B cell (primary cell): ENCODE measurements around the gene EHD4. TPM values are rescaled to one million over a fixed set of nuclear protein-coding genes. Genes with fewer than 3 reads are reported as not detected.

ENCODE experiments used
- ATAC-seq: fragments of 200-7000 bp; cut with Tn5 transposase; one replicate; pipeline ENCODE4 v1.10.0; 2021; ENCODE audit warnings: low read depth, mild to moderate bottlenecking, moderate number of reproducible peaks, moderate library complexity
- CTCF ChIA-PET: fragments of 350-600 bp; sonication (Branson Sonifier 250); formaldehyde crosslinking; loops from one replicate; lab custom pipeline; 2021; ENCODE audit warnings: antibody characterized with exemption, inconsistent platforms; lab: Charles Lee
- POLR2A ChIA-PET: fragments of 350-600 bp; sonication (Branson Sonifier 250); formaldehyde crosslinking; loops from one replicate; lab custom pipeline; 2021; ENCODE audit warnings: antibody characterized with exemption; lab: Charles Lee
- DNase-seq: peaks from one replicate; pipeline ENCODE4 v3.0.0; 2013
- H2AFZ ChIP-seq: 2 replicates; pipeline ENCODE4 v1.6.1; 2012; ENCODE audit warnings: mild to moderate bottlenecking, low read depth, low read length; ENCODE audit not compliant: insufficient read depth, poor library complexity, severe bottlenecking
- H3K27ac ChIP-seq, 2 donors: 1 replicate in 1 of 2; 2 replicates in 1 of 2; pipeline ENCODE4 v1.5.1; 2012 to 2013; ENCODE audit warnings: low read length in 2 of 2, mild to moderate bottlenecking in 2 of 2, moderate library complexity in 1 of 2
- H3K27me3 ChIP-seq, 4 experiments: fragments of 200-600 bp in 1 of 4; sonication (generic) in 1 of 4; replicated peaks in 1 of 4; 1 replicate in 2 of 4; 2 replicates in 2 of 4; pipeline versions ENCODE4 v1.6.1 to v1.7.0; 2013 to 2016; ENCODE audit warnings: low read length in 3 of 4, mild to moderate bottlenecking in 2 of 4, mixed read lengths in 1 of 4, moderate library complexity in 1 of 4; ENCODE audit not compliant: insufficient read depth in 4 of 4, control insufficient read depth in 3 of 4; ENCODE audit errors: control extremely low read depth in 1 of 4
- H3K36me3 ChIP-seq, 2 experiments: replicated peaks in 1 of 2; 1 replicate in 1 of 2; 2 replicates in 1 of 2; pipeline versions ENCODE4 v1.6.1 to v1.7.1; 2013; ENCODE audit warnings: low read length in 1 of 2; ENCODE audit not compliant: insufficient read depth in 2 of 2, control insufficient read depth in 1 of 2; ENCODE audit errors: control extremely low read depth in 1 of 2, extremely low read depth in 1 of 2
- H3K4me1 ChIP-seq, 2 donors: fragments of 200-600 bp in 1 of 2; sonication (generic) in 1 of 2; 1 replicate in 1 of 2; 2 replicates in 1 of 2; pipeline versions ENCODE4 v1.5.1 to v1.6.1; 2013 to 2017; ENCODE audit warnings: low read length in 2 of 2; ENCODE audit not compliant: control insufficient read depth in 2 of 2, insufficient read depth in 2 of 2
- H3K4me2 ChIP-seq: replicated peaks from 2 replicates; pipeline ENCODE3; 2012; ENCODE audit warnings: mild to moderate bottlenecking, low read depth, low read length; ENCODE audit not compliant: poor library complexity, severe bottlenecking
- H3K4me3 ChIP-seq, 5 experiments: fragments of 200-600 bp in 1 of 5; sonication (generic) in 1 of 5; 1 replicate in 3 of 5; 2 replicates in 2 of 5; pipeline versions ENCODE4 v1.5.1 to v1.7.0; 2011 to 2016; ENCODE audit warnings: low read length in 4 of 5, mild to moderate bottlenecking in 4 of 5, low read depth in 2 of 5, control low read depth in 1 of 5, moderate library complexity in 1 of 5; ENCODE audit not compliant: insufficient read depth in 1 of 5; ENCODE audit errors: control extremely low read depth in 1 of 5, extremely low read depth in 1 of 5
- H3K79me2 ChIP-seq: fragments of 200-600 bp; sonication (generic); one replicate; pipeline ENCODE4 v1.6.0; 2016; ENCODE audit warnings: low read length; ENCODE audit not compliant: control insufficient read depth, insufficient read depth
- H3K9ac ChIP-seq: fragments of 200-600 bp; sonication (generic); 2 replicates; pipeline ENCODE4 v1.6.1; 2017; ENCODE audit warnings: mild to moderate bottlenecking, low read length, moderate library complexity
- H3K9me3 ChIP-seq, 3 donors: one replicate each; pipeline versions ENCODE4 v1.6.1 to v1.7.1; 2013; ENCODE audit warnings: low read length in 2 of 3; ENCODE audit not compliant: control insufficient read depth in 2 of 3, insufficient read depth in 1 of 3; ENCODE audit errors: control extremely low read depth in 1 of 3
- H4K20me1 ChIP-seq: 2 replicates; pipeline ENCODE4 v1.6.0; 2012; ENCODE audit warnings: mild to moderate bottlenecking, low read length; ENCODE audit not compliant: insufficient read depth, control insufficient read depth, poor library complexity, severe bottlenecking
- H3K27ac Mint-ChIP-seq: one replicate; pipeline ENCODE4 v1.8.0; 2021; ENCODE audit warnings: mixed read lengths
- H3K27me3 Mint-ChIP-seq: one replicate; pipeline ENCODE4 v1.8.0; 2021; ENCODE audit warnings: mixed read lengths
- H3K4me1 Mint-ChIP-seq: one replicate; pipeline ENCODE4 v1.8.0; 2021; ENCODE audit warnings: mixed read lengths
- H3K4me3 Mint-ChIP-seq: one replicate; pipeline ENCODE4 v1.8.0; 2021; ENCODE audit warnings: mixed read lengths
- H3K9me3 Mint-ChIP-seq: one replicate; pipeline ENCODE4 v1.8.0; 2022; ENCODE audit warnings: mixed read lengths; ENCODE audit not compliant: insufficient read depth
- EZH2 ChIP-seq: IDR thresholded peaks from 2 replicates; pipeline ENCODE4 v1.6.1; 2012; ENCODE audit warnings: borderline replicate concordance, low read depth, mild to moderate bottlenecking, moderate library complexity, low read length; ENCODE audit not compliant: insufficient read depth, poor library complexity, severe bottlenecking
- WGBS: methylation state at CpG from one replicate; pipeline ENCODE4 v1.1.5; 2013; ENCODE audit warnings: missing lambda C conversion rate; ENCODE audit not compliant: insufficient coverage; 5-methylcytosine and 5-hydroxymethylcytosine counted together
- intact Hi-C: fragments of 100-400 bp; cut with micrococcal nuclease; formaldehyde crosslinking; loops from one replicate; pipeline ENCODE4 v1.10.0; 2022
- polyA plus RNA-seq: library from polyadenylated mRNA; depleted of rRNA; stranded (reverse); fragments of >200 nt; gene quantifications from 2 replicates; pipeline ENCODE4 v1.2.3, GENCODE V29; 2012
- total RNA-seq, 2 donors: library from RNA; stranded (reverse); fragments of 120-200 nt in 1 of 2; gene quantifications; 1 replicate in 1 of 2; 2 replicates in 1 of 2; pipeline versions ENCODE4 v1.2.3 to v1.2.4, GENCODE V29; 2013 to 2022
- TF ChIP-seq, protein P1 (sequence below): fragments of 200-600 bp; IDR thresholded peaks from one replicate; pipeline ENCODE4 v1.8.0; 2022; ENCODE audit warnings: antibody characterized with exemption, mild to moderate bottlenecking

Gene EHD4
- total and polyA plus RNA-seq, 2 donors (not counting 1 experiment from before 2014, with no cell fraction given): 3.1 to 12.7 TPM

DNA sequence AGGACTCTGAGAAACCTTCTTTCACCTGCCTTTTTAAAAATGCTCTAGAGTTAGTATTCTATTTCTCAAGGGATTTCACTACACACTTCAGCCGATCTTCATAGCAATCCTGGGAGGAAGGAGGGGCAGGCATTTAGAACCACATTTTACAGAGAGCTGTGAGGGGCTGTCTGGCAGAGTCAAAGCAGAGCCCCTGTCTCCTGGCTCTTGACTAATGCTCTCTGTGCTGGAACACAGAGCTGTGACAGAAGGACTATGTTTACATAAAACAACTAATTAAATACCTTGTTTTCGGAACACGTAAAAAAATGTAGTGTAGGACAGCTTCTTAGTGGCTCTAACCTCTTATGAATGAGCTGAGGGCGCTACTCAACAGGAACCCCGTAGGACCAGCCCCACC lies 70.9 kb downstream of the EHD4 start:
- H3K27ac Mint-ChIP-seq: no peak overlapping the region
- ATAC-seq: no peak

More for the DNA sequence above, 70.9 kb downstream of the EHD4 start:
- H3K27me3 Mint-ChIP-seq: no peaks in the 10 kb centered on the region
- no peak overlapping the region for H3K4me2 ChIP-seq
- 100% methylated on average over 2 of the region's 5 CpGs for WGBS
- H3K36me3 ChIP-seq: peaks cover 6 to 16% of the 10 kb centered on the region in 2 experiments
- no peak for DNase-seq
- ChIA-PET POLR2A (no interaction called here), CTCF (interaction anchor here (0.5 to 11.2 kb wide), 7 partner anchors 10 to 678 kb away, joined by 3 to 257 read pairs (median 4); partner anchors contain the start of genes MAPKBP1 and SPTBN5)
- no peaks in the 10 kb centered on the region for H3K27me3 ChIP-seq
- TF ChIP-seq, protein P1, sequence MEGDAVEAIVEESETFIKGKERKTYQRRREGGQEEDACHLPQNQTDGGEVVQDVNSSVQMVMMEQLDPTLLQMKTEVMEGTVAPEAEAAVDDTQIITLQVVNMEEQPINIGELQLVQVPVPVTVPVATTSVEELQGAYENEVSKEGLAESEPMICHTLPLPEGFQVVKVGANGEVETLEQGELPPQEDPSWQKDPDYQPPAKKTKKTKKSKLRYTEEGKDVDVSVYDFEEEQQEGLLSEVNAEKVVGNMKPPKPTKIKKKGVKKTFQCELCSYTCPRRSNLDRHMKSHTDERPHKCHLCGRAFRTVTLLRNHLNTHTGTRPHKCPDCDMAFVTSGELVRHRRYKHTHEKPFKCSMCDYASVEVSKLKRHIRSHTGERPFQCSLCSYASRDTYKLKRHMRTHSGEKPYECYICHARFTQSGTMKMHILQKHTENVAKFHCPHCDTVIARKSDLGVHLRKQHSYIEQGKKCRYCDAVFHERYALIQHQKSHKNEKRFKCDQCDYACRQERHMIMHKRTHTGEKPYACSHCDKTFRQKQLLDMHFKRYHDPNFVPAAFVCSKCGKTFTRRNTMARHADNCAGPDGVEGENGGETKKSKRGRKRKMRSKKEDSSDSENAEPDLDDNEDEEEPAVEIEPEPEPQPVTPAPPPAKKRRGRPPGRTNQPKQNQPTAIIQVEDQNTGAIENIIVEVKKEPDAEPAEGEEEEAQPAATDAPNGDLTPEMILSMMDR: no peak
- no peak for TF ChIP-seq EZH2
- H3K4me3 Mint-ChIP-seq: no peak overlapping the region
- H3K4me1 ChIP-seq: peaks cover 0 to 4% of the 10 kb centered on the region in 2 donors
- H3K9me3 Mint-ChIP-seq: no peaks in the 10 kb centered on the region
- H3K9ac ChIP-seq: no peak overlapping the region
- H3K9me3 ChIP-seq: peaks cover 0 to 6% (median 3%) of the 10 kb centered on the region in 3 donors
- peaks cover 4% of the 10 kb centered on the region for H3K79me2 ChIP-seq
- H2AFZ ChIP-seq: no peak overlapping the region
- intact Hi-C loops: loop anchor here (5.0 kb wide), 1 partner anchor 299 kb away; no protein-coding TSS in a partner anchor
- H3K4me3 ChIP-seq: no peak overlapping the region
- H4K20me1 ChIP-seq: no peaks in the 10 kb centered on the region
- H3K4me1 Mint-ChIP-seq: peaks cover 6% of the 10 kb centered on the region
- no peak overlapping the region for H3K27ac ChIP-seq
